IPS DF 6.9 (cell line): ENCODE measurements around the gene THSD4.
A peak's percentile ranks its signal among the peaks of the same experiment; 100 is the strongest.

Experiments
- DNase-seq: peaks from one replicate; pipeline ENCODE4 v3.0.0-alpha.2; 2013; ENCODE audit warnings: low read depth, low spot score
- H3K27ac ChIP-seq: one replicate; pipeline ENCODE4 v1.5.1; 2013; ENCODE audit warnings: low read length, control low read depth
- H3K27me3 ChIP-seq: 2 replicates; pipeline ENCODE4 v1.6.1; 2013; ENCODE audit warnings: mild to moderate bottlenecking, low read length; ENCODE audit not compliant: control insufficient read depth, insufficient read depth
- H3K36me3 ChIP-seq: 2 replicates; pipeline ENCODE4 v1.6.1; 2013; ENCODE audit warnings: low read length; ENCODE audit not compliant: control insufficient read depth, insufficient read depth
- H3K4me1 ChIP-seq: 2 replicates; pipeline ENCODE4 v1.6.1; 2013; ENCODE audit warnings: low read length; ENCODE audit not compliant: control insufficient read depth, insufficient read depth
- H3K4me3 ChIP-seq: 2 replicates; pipeline ENCODE4 v1.5.1; 2013; ENCODE audit warnings: mild to moderate bottlenecking, low read length
- H3K9me3 ChIP-seq: 2 replicates; pipeline ENCODE4 v1.6.1; 2013; ENCODE audit warnings: low read length, inconsistent platforms; ENCODE audit not compliant: control insufficient read depth, insufficient read depth
- WGBS: extraction: QIAGEN DNeasy Blood & Tissue Kit; methylation state at CpG from one replicate; pipeline ENCODE4 v1.1.7; 2013; ENCODE audit warnings: mixed read lengths, missing lambda C conversion rate; ENCODE audit not compliant: insufficient read length, insufficient coverage; 5-methylcytosine and 5-hydroxymethylcytosine counted together

Gene THSD4

DNA sequence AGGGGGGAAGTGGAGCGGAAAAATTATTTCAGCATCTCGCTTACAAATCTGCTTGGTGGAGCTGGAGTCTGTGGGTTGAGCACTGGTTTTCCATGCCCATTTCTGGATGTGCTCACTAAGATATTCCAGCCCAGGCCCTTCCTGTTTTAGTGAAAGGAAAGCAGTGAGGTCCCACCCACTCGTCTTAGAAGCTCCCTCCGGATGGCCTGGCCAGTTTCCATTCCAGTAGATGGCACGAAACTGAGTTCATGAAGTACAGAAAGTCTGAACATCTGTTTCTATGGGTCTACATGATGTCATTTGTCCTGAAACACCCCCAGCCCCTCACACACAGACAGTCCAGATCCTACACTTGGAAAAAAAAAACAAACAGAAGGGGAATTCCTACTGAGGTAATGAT lies 31.9 kb upstream of the THSD4 start:
- H3K4me3 ChIP-seq: no peak overlapping the region
- peaks cover 17% of the 10 kb centered on the region; the same call in 1 of the 2 replicates for H3K27me3 ChIP-seq
- no peaks in the 10 kb centered on the region; the same call in 1 of the 2 replicates for H3K4me1 ChIP-seq
- H3K27ac ChIP-seq: no peak overlapping the region
- no CpG with 5 or more reads among the region's 5 CpGs for WGBS
- H3K9me3 ChIP-seq: no peaks in the 10 kb centered on the region
- no peak for DNase-seq
- no peaks in the 10 kb centered on the region for H3K36me3 ChIP-seq

DNA sequence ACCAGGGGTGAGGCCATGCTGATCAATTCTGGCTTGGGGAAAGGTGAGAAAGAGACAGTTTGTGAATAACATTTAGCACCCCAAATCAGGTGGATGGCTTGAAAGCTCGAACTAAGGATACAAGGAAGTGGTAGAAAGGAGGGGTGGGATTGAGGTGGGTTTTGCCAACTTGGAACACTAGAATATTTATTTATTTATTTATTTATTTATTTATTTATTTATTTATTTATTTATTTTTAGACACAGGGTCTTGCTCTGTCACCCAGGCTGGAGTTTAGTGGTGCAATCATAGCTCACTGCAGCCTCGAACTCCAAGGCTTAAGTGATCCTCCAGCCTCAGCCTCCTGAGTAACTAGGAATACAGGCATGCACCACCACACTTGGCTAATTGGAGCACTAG lies 31.0 kb upstream of the THSD4 start:
- no peak overlapping the region for H3K27ac ChIP-seq
- no peak overlapping the region for H3K4me3 ChIP-seq
- no peaks in the 10 kb centered on the region for H3K9me3 ChIP-seq
- no peaks in the 10 kb centered on the region for H3K36me3 ChIP-seq
- no CpG with 5 or more reads among the region's 2 CpGs for WGBS
- no peaks in the 10 kb centered on the region; the same call in 1 of the 2 replicates for H3K4me1 ChIP-seq
- H3K27me3 ChIP-seq: peaks cover 17% of the 10 kb centered on the region; the same call in 1 of the 2 replicates
- DNase-seq: no peak

DNA sequence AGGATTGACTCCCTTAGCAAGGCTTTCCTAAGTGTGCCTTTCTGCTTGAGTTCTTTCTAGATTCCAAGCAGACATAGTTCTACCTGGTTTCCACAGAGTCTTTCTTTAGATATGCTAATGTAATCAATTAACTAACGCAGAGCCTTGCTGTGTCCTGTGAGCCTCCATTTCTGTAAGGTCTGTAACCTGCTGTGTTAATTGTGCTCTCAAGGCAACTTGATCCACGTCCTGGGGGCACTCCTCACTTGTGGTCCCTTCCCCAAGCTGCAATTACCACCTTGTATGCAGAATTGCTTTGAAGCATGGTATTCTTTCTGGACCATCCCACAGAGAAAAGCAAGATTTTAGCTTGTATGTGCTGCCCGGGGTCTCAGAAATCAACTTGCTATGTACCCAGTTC lies 29.5 kb upstream of the THSD4 start:
- peaks cover 17% of the 10 kb centered on the region; the same call in 1 of the 2 replicates for H3K27me3 ChIP-seq
- peak; percentile 37 for DNase-seq
- H3K4me3 ChIP-seq: no peak overlapping the region
- no peaks in the 10 kb centered on the region for H3K36me3 ChIP-seq
- H3K9me3 ChIP-seq: no peaks in the 10 kb centered on the region
- no peaks in the 10 kb centered on the region; the same call in 1 of the 2 replicates for H3K4me1 ChIP-seq
- no CpG with 5 or more reads among the region's 3 CpGs for WGBS
- H3K27ac ChIP-seq: no peak overlapping the region

DNA sequence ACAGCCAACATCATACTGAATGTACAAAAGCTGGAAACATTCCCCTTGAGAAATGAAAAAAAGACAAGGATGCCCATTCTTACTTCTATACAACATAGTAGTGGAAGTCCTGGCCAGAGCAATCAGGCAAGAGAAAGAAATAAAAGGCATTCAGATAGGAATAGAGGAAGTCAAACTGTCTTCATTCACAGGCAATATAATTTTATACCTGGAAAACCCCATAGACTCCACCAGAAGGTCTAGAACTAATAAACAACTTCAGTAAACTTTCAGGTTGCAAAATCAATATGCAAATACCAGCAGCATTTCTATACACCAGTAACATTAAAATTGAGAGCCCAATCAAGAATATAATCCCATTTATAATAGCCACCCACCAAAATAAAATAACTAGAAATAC lies 27.1 kb upstream of the THSD4 start:
- Histone ChIP-seq H3K4me3 (no peak overlapping the region), H3K36me3 (no peaks in the 10 kb centered on the region), H3K27ac (no peak overlapping the region), H3K27me3 (peaks cover 17% of the 10 kb centered on the region; the same call in 1 of the 2 replicates), H3K4me1 (no peaks in the 10 kb centered on the region; the same call in 1 of the 2 replicates), H3K9me3 (no peaks in the 10 kb centered on the region)
- DNase-seq: no peak

DNA sequence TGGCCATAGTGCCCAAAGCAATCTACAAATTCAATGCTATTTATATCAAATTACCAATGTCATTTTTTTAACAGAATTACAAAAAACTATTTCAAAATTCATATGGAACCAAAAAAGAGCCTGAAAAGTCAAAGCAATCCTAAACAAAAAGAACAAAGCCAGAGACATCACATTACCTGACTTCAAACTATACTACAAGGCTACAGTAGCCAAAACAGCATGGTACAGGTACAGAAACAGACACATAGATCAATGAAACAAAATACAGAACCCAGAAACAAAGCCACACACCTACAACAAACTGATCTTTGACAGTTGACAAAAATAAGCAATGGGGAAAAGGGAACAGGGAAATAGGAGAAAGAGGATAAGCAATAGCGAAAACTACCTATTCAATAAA lies 26.6 kb upstream of the THSD4 start:
- no CpG with 5 or more reads among the region's 1 CpG for WGBS
- Histone ChIP-seq H3K27ac (no peak overlapping the region), H3K27me3 (peaks cover 16% of the 10 kb centered on the region; the same call in 1 of the 2 replicates), H3K4me1 (no peaks in the 10 kb centered on the region; the same call in 1 of the 2 replicates), H3K4me3 (no peak overlapping the region), H3K9me3 (no peaks in the 10 kb centered on the region), H3K36me3 (no peaks in the 10 kb centered on the region)
- DNase-seq: no peak

DNA sequence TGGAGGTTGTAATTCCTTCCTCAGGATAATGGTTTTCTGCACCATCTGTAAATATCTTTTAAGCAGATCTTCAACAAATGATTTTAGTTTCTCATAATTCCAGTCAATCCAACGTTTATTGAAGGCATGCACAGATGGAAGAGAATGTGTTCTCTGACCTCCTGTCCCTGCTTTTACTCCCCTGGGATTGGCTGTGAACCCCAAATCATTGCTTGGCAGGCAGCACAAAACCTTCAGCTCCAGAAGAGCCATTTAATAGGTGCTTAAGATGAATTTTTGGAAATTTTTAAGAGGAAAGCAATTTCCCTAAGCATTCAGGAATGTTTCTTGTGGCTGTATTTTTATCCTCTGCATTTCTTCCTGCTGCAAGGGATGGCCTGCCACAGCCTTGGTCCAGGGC lies 25.5 kb upstream of the THSD4 start:
- no peak for DNase-seq
- peaks cover 7% of the 10 kb centered on the region; the same call in 1 of the 2 replicates for H3K27me3 ChIP-seq
- no peak overlapping the region for H3K4me3 ChIP-seq
- H3K9me3 ChIP-seq: no peaks in the 10 kb centered on the region
- no peak overlapping the region for H3K27ac ChIP-seq
- no CpG with 5 or more reads among the region's 1 CpG for WGBS
- no peaks in the 10 kb centered on the region for H3K36me3 ChIP-seq
- H3K4me1 ChIP-seq: no peaks in the 10 kb centered on the region; the same call in 1 of the 2 replicates

DNA sequence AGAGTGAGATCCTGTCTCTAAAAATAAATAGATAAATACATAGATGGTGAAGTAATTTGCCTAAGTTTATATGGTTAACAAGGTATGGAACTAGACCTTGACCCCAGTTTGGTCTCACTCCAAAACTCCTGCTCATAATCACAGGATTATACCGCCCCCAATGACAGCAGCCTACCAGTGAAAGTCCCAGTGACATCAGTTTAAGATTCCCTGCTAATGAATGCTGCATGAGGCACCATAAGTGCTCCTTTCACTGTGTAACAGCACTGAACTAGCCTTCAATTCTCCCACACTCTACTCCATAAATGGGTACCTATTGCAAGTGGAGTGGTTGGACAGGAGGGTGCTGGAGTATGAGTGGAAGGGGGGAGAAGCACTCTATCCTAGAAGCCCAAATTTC lies 23.7 kb upstream of the THSD4 start:
- H3K27me3 ChIP-seq: peaks cover 2% of the 10 kb centered on the region; the same call in 1 of the 2 replicates

DNA sequence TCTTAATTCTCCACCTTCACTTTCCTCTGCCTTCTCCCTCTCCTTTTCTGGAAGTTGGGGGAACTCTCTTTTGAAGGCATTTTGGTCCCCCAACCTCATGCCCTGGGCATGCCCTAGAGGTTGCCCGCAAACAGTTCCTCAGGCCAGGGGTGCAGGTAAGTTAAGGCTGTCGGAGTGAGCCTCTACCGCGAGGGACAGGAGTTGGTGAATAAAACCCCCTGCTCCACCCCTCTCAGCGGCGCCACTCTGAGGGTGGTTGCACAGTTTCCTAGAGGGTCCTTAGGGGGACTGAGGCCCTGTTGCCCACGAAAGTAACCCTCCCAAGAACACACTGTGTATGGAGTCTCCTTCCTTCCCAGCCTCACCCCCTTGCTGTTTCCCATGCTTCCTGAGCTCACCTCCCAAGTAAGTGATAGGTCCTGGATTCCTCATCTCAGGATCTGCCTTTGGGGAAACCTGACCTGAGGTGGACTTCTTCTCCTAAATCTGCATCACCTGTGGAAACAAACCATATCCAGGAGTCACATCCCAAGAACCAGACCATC lies 23.1 kb upstream of the THSD4 start:
- no peaks in the 10 kb centered on the region for H3K9me3 ChIP-seq
- H3K4me1 ChIP-seq: no peaks in the 10 kb centered on the region
- no peak overlapping the region for H3K27ac ChIP-seq
- WGBS: no CpG with 5 or more reads among the region's 7 CpGs
- no peak for DNase-seq
- H3K36me3 ChIP-seq: no peaks in the 10 kb centered on the region
- H3K27me3 ChIP-seq: no peaks in the 10 kb centered on the region
- H3K4me3 ChIP-seq: no peak overlapping the region

More for the DNA sequence above, 23.7 kb upstream of the THSD4 start:
- H3K4me1 ChIP-seq: no peaks in the 10 kb centered on the region
- H3K36me3 ChIP-seq: no peaks in the 10 kb centered on the region
- no peaks in the 10 kb centered on the region for H3K9me3 ChIP-seq
- no peak overlapping the region for H3K4me3 ChIP-seq
- no peak overlapping the region for H3K27ac ChIP-seq
- no CpG with 5 or more reads among the region's 1 CpG for WGBS
- no peak for DNase-seq

DNA sequence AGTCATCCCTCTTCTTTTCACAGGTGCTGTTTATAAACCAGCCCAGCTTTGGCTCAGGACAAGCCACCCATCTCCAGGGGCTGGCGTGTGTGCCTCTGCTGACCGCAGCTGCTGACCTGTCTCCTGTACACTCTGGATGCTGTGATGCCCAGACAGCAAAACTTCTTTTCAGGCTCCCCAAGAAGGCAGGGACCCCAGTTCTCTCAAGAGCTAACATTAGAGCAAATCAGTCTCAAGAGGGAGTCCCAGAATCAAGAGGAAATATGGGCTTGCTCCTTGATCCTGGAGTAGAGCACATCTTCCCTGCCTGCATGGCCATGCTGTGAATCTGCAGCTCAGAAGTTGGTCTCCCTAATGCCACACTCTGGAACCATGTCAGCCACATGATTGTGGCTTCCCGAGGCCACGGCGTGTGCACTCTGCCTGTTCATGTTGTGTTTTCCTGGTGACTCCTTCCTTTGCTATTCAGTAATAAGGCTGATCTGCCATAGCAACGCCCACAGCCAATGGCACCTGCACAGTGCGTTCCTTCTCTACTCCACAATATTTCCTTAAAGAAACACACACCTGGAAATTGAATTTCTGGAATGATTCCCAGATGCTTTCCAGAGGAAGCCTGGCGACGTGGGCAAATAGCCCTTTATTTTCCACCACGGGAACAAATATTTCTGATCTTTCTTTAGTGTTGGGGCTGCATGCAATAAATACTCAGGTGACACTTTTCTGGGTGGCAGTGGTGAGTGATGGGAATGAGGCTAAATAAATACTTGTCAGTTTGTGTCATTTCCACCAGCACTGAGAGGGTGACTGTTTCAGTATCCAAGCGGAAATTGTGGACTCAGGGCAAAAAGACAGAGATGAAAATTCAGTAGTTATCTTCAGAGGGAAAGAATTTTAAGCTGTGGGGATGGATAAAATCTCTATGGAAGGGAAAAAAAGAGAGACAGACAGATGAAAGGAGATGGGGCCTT lies 21.9 kb upstream of the THSD4 start:
- Histone ChIP-seq H3K9me3 (no peaks in the 10 kb centered on the region), H3K27ac (no peak overlapping the region), H3K27me3 (no peaks in the 10 kb centered on the region), H3K4me1 (no peaks in the 10 kb centered on the region), H3K36me3 (no peaks in the 10 kb centered on the region), H3K4me3 (no peak overlapping the region)
- WGBS: no CpG with 5 or more reads among the region's 11 CpGs
- no peak for DNase-seq

DNA sequence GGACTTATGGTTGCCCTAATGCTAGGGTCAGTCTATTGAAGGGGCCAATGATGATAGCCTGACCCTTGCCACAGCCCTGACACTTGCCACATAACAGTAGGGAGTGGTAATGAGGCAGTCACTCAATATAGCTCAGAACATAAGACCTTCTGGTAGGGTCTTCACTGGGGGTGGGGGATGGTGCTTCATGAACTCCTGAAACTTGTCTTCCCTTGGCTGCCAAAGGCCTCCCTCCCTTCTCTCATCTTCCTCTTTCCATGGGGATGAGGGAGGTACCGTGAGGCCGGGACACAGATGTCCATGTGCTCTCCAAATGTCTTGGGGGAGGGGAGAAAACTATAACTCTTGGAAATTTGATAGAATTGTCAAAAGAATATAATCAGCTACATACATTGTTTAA lies 21.1 kb upstream of the THSD4 start:
- Histone ChIP-seq H3K27ac (no peak overlapping the region), H3K4me3 (no peak overlapping the region), H3K27me3 (no peaks in the 10 kb centered on the region), H3K36me3 (no peaks in the 10 kb centered on the region), H3K9me3 (no peaks in the 10 kb centered on the region), H3K4me1 (no peaks in the 10 kb centered on the region)
- WGBS: no CpG with 5 or more reads among the region's 2 CpGs
- DNase-seq: no peak
